ENCODE data around the gene IRS2.
"Not testable (repeated sequence)": the region's sequence is repeated elsewhere in the genome, so short reads cannot be mapped to it uniquely, and the experiment has no call there.

The IRS2 gene

GRCh38 chr13:109751477-109751876 lies 34.9 kb downstream of the IRS2 start:
- no peak for DNase-seq (ENCODE audit: low spot score)

DNA sequence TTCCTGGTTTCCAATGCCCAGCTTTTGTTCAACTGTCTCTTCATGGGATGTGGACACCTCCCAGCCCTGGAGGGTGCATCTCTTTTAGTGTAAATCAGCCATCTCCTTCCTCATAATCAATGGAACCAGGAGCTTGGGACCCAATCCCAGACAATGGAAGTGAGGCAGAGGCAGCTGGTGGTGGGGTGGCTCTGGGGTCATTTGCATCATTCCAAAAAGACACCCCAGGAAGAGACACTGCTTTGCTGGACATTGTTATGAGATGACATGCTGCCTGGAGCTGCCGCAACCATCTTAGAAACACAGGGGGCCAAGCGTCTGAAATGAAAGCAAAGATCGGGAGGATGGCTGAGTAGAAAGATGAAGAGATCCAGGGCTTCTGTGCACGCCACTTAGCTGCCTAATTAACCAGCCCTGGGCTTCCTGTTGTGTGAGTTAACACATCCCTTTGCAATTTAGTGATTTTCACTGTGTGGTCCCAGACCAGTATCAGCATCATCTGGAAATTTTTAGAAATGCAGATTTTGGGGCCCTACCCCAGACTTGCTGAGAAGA lies 36.1 kb downstream of the IRS2 start:
- no peak for DNase-seq (ENCODE audit: low spot score)

DNA sequence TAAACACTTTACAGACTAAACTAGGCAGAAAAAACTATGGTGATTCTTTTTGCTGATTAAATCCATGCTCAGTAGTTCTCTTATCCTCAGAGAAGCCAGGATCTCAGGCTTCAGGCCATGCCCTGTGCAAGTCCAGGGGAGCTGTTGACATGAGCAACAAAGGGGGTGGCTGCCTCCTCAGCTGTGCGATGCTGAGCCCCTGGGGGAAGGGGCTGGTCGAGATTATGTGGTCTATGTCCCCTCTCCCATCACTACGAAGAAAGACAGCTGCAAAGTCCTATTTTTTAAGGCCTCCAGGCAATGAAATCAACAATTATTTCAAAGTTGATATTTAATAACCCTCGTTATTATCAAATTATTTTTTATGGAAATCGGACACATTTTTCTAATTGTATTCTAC lies 37.0 kb downstream of the IRS2 start:
- DNase-seq (ENCODE audit: low spot score), result no peak

GRCh38 chr13:109748677-109749076 lies 37.7 kb downstream of the IRS2 start:
- no peak for DNase-seq (ENCODE audit: low spot score)

DNA sequence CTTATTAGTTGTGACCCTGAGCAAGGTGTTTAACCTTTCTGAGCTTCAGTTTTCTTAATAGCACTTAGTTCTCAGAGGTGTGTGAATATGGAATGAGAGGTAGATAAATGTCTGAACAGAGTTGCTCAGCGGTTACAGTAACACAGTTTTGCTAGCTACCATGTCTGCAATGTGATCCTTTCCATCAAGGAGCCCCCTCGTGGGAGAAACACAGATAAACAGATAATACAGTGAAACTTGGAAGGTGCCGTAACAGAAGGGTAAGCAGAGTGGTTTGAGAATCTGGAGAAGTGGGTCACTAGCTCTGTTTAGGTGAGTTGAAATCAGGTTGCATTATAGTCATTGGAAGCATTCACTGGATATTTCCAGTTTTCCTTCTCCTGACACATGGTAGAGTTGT lies 38.9 kb downstream of the IRS2 start:
- no peak for DNase-seq (ENCODE audit: low spot score)

GRCh38 chr13:109746364-109746763 lies 40.0 kb downstream of the IRS2 start:
- no peak for DNase-seq (ENCODE audit: low spot score)

- DNase-seq (ENCODE audit: low spot score), result no peak
Observed at GRCh38 chr13:109745702-109746101, 40.7 kb downstream of the IRS2 start.

GRCh38 chr13:109745060-109745459 lies 41.3 kb downstream of the IRS2 start:
- DNase-seq (ENCODE audit: low spot score), result no peak

DNA sequence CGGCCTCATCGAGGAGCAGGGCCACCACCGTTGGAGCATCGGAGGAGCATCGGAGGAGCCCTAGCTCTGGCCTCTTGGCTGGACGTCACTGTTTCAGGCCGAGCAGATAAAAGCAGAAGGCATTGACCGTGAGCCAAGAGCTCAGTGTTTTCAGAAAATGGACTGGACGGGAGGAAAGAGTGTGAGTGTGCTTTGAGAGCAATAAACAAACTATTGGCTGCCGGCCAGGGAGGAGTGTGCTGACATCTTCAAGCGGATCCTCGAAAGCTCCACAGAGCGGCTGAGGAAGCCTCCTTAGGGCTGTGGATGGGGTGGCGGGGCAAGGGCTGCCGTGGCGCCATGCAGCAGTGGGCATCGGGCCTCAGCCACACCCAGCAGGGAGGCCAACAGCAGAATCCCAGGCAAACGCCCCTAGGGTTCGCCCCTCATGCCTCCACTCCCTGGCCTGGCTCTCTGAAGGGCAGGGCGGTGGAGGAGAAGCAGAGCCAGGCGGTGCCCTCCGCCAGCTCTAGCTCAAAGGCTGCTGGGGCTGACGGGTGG lies 41.8 kb downstream of the IRS2 start:
- DNase-seq (ENCODE audit: low spot score), result no peak

- peak; percentile 37 for DNase-seq (ENCODE audit: low spot score)
Observed at GRCh38 chr13:109743706-109744453, 42.5 kb downstream of the IRS2 start.

DNA sequence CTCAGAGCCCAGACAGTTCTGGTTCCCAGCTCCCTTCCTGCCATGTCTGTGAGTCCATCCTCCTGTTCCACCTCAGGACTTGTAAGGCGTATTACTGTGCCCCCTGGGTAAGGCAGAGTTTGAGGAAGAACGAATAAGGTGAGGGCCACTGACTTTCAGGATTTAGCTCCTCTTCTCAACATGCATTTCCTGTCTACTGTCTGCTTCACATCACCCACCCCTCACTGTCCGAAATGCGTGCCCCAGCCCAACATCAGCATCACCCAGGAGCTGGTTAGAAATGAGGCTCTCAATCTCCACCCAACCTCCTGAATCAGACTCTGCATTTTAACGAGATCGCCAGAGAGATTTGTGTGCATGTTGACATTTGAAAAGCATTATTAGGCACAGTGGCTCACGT lies 44.4 kb downstream of the IRS2 start:
- no peak for DNase-seq (ENCODE audit: low spot score)

DNA sequence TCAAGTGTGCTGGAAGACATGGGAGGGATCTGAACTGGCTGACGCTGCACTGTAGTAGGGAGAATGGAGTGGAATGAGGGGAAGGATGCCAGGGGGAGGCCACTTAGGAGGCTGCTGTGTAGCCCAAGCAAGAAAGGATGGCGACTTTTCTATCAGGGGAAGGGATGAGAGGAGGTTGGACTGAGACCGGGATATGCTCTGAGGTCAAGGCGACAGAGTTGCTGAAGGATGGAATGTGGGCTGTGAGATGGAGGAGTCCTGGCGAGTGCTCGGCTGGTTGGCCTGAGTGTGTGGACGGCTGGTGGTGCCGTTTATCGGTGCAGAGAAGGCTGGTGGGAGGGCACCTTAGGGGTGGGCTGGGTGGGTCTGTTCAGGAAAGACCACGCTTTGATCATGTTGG lies 45.7 kb downstream of the IRS2 start:
- DNase-seq (ENCODE audit: low spot score), result no peak

DNA sequence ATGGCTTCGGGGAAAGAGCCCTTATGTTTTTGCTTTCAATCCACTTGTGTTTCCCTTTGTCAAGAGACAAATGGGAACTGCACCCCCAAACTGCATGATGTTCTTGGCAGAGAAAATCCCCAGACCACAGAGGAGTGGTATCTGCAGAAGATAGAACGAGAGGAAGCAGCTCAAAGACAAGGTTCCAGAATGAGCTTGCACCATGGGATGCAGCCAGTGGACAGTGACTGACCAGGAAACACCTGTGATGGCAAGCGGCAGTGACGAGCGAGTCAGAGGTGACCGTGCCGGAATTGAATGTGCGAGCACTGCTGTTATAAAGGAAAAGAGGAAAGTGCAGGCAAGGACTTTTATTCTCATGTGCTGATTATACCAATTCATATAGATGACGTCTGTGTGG lies 46.3 kb downstream of the IRS2 start:
- peak; percentile 4 for DNase-seq (ENCODE audit: low spot score)

DNA sequence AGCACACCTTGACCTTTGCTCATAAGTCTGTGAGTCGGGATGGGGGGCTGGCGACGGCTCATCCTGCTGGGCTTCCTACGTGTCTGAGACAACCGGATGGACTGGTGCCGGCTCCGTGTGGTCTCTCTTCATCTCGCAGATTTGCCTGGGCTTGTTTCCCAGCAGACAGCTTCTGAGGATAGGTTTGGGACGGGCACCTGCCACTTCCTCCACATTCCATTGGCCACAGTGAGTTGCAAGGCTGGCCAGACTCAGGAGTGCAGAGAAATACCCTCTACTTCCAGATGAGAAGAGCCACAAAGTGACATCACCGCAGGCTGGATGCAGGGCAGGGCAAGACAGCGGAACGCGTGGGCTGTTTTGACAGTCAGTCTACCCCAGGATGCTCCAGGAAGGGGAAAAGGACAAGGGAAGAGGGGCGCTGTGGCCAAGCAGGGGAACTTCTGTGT lies 48.1 kb downstream of the IRS2 start:
- no peak for DNase-seq (ENCODE audit: low spot score)

- peak; percentile 21 for DNase-seq (ENCODE audit: low spot score)
Observed at GRCh38 chr13:109737606-109738005, 48.8 kb downstream of the IRS2 start.

GRCh38 chr13:109737046-109737573 lies 49.3 kb downstream of the IRS2 start:
- DNase-seq (ENCODE audit: low spot score), result no peak

GRCh38 chr13:109735436-109735966 lies 50.9 kb downstream of the IRS2 start:
- no peak for DNase-seq (ENCODE audit: low spot score)

DNA sequence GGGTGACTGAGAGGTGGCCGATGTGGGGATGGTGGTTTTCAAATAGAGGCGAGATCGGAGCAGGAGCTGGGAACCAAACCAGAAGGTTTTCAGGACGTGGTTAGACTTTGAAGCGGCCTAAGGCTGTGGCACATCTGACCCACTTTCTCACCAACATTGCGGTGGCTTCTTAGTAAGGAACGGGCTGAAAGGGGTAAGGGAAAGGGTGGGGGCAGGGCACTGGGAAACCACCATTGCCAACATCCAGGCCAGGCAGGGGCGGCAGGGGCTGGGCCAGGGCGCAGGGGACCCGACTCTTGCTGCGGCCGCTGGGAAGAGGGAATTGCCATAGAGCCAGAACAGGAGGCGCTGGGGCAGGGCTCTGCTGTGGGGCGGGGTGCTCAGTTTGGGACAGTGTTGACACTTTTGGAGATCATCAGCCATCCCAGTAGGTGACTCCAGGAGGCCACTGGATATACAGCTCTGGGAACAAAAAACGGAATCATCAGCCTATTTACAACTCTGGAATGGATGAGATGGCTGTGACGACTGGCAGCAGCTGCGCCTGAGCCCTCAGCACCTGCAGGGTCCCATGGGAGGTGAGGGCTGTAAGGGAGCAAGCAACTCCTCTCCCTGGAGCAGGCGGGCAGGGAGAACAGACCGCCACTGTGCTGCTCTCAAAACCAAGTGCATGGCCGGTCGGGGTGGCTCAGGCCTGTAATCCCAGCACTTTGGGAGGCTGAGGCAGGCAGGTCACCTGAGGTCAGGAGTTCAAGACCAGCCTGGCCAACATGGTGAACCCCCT lies 52.2 kb downstream of the IRS2 start:
- no peak for DNase-seq (ENCODE audit: low spot score)

DNA sequence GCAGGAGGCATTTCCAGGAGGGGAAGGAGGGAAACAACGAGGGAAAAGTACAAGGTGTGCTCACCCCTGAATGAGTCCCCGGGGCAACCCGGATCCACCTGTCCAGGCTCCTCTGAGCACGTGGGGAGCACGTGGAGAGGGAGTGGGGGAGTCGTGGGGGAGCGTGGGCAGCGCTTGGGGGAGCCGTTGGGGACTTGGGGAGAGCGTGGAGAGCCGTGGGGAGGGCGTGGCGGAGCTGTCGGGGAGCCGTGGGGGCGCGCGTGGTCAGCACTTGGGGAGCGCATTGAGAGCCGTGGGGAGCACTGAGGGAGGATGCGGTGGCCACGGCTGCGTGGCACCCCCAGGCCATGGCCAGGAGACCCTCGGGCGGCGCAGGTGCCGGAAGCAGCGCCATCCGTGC lies 52.8 kb downstream of the IRS2 start:
- DNase-seq (ENCODE audit: low spot score), result no peak

DNA sequence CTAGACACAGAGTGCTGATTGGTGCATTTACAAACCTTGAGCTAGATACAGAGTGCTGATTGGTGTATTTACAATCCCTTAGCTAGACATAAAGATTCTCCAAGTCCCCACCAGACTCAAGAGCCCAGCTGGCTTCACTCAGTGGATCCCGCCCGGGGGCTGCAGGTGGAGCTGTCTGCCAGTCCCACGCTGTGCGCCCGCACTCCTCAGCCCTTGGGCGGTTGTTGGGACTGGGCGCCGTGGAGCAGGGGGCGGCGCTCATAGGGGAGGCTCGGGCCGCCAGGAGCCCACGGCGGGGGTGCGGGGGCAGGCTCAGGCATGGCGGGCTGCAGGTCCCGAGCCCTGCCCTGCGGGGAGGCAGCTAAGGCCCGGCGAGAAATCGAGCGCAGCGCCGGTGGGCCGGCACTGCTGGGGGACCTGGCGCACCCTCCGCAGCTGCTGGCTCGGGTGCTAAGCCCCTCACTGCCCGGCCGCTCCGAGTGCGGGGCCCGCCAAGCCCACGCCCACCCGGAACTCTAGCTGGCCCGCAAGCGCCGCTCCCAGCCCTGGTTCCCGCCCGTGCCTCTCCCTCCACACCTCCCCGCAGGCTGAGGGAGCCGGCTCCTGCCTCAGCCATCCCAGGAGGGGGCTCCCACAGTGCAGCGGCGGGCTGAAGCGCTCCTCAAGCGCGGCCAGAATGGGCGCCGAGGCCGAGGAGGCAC lies 53.8 kb downstream of the IRS2 start:
- DNase-seq (ENCODE audit: low spot score), result not testable (repeated sequence)

DNA sequence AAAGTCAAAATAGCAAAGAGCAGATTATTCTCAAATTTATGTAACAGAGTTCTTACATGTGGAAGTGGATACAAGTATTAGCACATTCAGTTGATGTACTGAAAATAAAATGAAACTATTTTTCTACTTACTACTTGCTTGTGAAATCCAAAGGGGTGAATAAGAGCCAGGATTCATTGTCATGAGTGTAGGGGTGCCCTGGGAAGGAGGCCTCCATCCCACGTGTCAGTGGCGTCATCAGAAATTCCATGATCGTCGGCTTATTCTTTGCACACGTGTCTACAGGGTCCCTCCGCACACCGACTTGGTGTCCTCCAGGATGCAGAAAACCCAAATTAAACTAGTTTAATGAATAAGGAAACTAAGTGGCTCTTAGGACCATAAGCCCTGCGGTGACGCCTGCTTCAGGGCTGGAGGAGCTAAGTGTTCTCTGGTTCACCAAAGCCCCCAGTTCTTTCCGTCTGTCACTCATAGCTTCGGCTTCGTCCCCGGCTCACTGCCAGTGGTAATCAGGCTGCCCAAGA lies 55.5 kb downstream of the IRS2 start:
- DNase-seq (ENCODE audit: low spot score), result no peak
